NCI-H460 (cell line): Measurements from ENCODE around the gene MAP2K2. TPM values are rescaled to one million over a fixed set of nuclear protein-coding genes. Genes with fewer than 3 reads are reported as not detected.
A peak's percentile ranks its signal among the peaks of the same experiment; 100 is the strongest.
"Not testable (repeated sequence)": the region's sequence is repeated elsewhere in the genome, so short reads cannot be mapped to it uniquely, and the experiment has no call there.

Experiments used
- DNase-seq: peaks from one replicate; pipeline ENCODE4 v3.0.0-alpha.2; 2016; ENCODE audit warnings: low read depth; ENCODE audit errors: extremely low read depth
- total RNA-seq: library from RNA; depleted of rRNA; stranded (reverse); fragments of >200 nt; shearing (Covaris generic); gene quantifications from 2 replicates; pipeline ENCODE4 v1.2.3, GENCODE V29; 2014

MAP2K2 gene
- total RNA-seq, 1 experiment from 2014 or later: 154 TPM

GRCh38 chr19:4134351-4134750, 10.4 kb upstream of the MAP2K2 start:
- no peak for DNase-seq

- DNase-seq: peak; percentile 65
Observed at GRCh38 chr19:4130744-4131438, 7.0 kb upstream of the MAP2K2 start.

- DNase-seq: not testable (repeated sequence)
Observed at GRCh38 chr19:4129050-4129449, 5.1 kb upstream of the MAP2K2 start.

- DNase-seq: not testable (repeated sequence)
Observed at GRCh38 chr19:4127322-4127721, 3.4 kb upstream of the MAP2K2 start.

GRCh38 chr19:4124638-4125037, 716 bp upstream of the MAP2K2 start:
- DNase-seq: no peak

- no peak for DNase-seq
Observed at GRCh38 chr19:4122480-4122879, 1.4 kb downstream of the MAP2K2 start.

- DNase-seq: no peak
Observed at GRCh38 chr19:4121815-4122214, 2.1 kb downstream of the MAP2K2 start.

- DNase-seq: no peak
Observed at GRCh38 chr19:4121273-4121612, 2.7 kb downstream of the MAP2K2 start.

GRCh38 chr19:4120559-4121272, 3.2 kb downstream of the MAP2K2 start:
- no peak for DNase-seq

GRCh38 chr19:4119763-4120162, 4.2 kb downstream of the MAP2K2 start:
- no peak for DNase-seq

- no peak for DNase-seq
Observed at GRCh38 chr19:4115818-4116385, 8.0 kb downstream of the MAP2K2 start.

- DNase-seq: no peak
Observed at GRCh38 chr19:4115050-4115817, 8.7 kb downstream of the MAP2K2 start.

GRCh38 chr19:4114181-4114580, 9.7 kb downstream of the MAP2K2 start:
- DNase-seq: no peak

- no peak for DNase-seq
Observed at GRCh38 chr19:4113398-4114088, 10.4 kb downstream of the MAP2K2 start.

- DNase-seq: no peak
Observed at GRCh38 chr19:4112367-4112766, 11.6 kb downstream of the MAP2K2 start.

- DNase-seq: no peak
Observed at GRCh38 chr19:4109626-4109945, 14.3 kb downstream of the MAP2K2 start.

GRCh38 chr19:4108767-4109625, 14.9 kb downstream of the MAP2K2 start:
- DNase-seq: no peak

- DNase-seq: no peak
Observed at GRCh38 chr19:4103080-4103433, 20.9 kb downstream of the MAP2K2 start.

GRCh38 chr19:4102339-4103079, 21.4 kb downstream of the MAP2K2 start:
- no peak for DNase-seq

GRCh38 chr19:4101496-4101770, 22.5 kb downstream of the MAP2K2 start:
- no peak for DNase-seq
